Trophoblast cell (in vitro differentiated cells and primary cell): Measurements from ENCODE around the gene TRIM50.

Experiments used
- DNase-seq, 2 donors: peaks; one replicate each; pipeline ENCODE4 v3.0.0-alpha.2; 2016
- H2AFZ ChIP-seq: 2 replicates; pipeline ENCODE4 v1.6.1; 2013; ENCODE audit warnings: low read length, moderate library complexity, mild to moderate bottlenecking; ENCODE audit not compliant: insufficient read depth, poor library complexity
- H2AK5ac ChIP-seq: 2 replicates; pipeline ENCODE4 v1.6.1; 2013; ENCODE audit warnings: mild to moderate bottlenecking, low read length
- H2BK120ac ChIP-seq: 2 replicates; pipeline ENCODE4 v1.6.1; 2013; ENCODE audit warnings: low read length, mild to moderate bottlenecking, moderate library complexity; ENCODE audit not compliant: insufficient read depth, poor library complexity
- H2BK12ac ChIP-seq: 2 replicates; pipeline ENCODE4 v1.6.1; 2013; ENCODE audit warnings: mild to moderate bottlenecking, low read length, moderate library complexity
- H2BK5ac ChIP-seq: 2 replicates; pipeline ENCODE4 v1.6.1; 2013; ENCODE audit warnings: low read length, low read depth, moderate library complexity, mild to moderate bottlenecking; ENCODE audit not compliant: poor library complexity
- H3K14ac ChIP-seq: 2 replicates; pipeline ENCODE4 v1.6.1; 2013; ENCODE audit warnings: mild to moderate bottlenecking, low read length
- H3K18ac ChIP-seq: 2 replicates; pipeline ENCODE4 v1.6.1; 2013; ENCODE audit warnings: mild to moderate bottlenecking, low read length
- H3K23ac ChIP-seq: 2 replicates; pipeline ENCODE4 v1.6.1; 2013; ENCODE audit warnings: low read length
- H3K27ac ChIP-seq: 2 replicates; pipeline ENCODE4 v1.5.1; 2013; ENCODE audit warnings: low read depth, mild to moderate bottlenecking, inconsistent platforms, low read length, moderate library complexity
- H3K27me3 ChIP-seq: 2 replicates; pipeline ENCODE4 v1.6.1; 2013; ENCODE audit warnings: inconsistent platforms, mild to moderate bottlenecking, low read length, moderate library complexity; ENCODE audit not compliant: insufficient read depth
- H3K36me3 ChIP-seq, 2 experiments: 1 replicate in 1 of 2; 2 replicates in 1 of 2; pipeline ENCODE4 v1.6.1; 2013; ENCODE audit warnings: low read length in 2 of 2, mild to moderate bottlenecking in 2 of 2, moderate library complexity in 1 of 2; ENCODE audit not compliant: insufficient read depth in 2 of 2, control insufficient read depth in 1 of 2
- H3K4ac ChIP-seq: 2 replicates; pipeline ENCODE4 v1.6.1; 2013; ENCODE audit warnings: low read depth, mild to moderate bottlenecking, low read length, moderate library complexity
- H3K4me1 ChIP-seq, 2 experiments: 1 replicate in 1 of 2; 2 replicates in 1 of 2; pipeline ENCODE4 v1.6.1; 2013; ENCODE audit warnings: low read length in 2 of 2, mild to moderate bottlenecking in 2 of 2, moderate library complexity in 1 of 2; ENCODE audit not compliant: insufficient read depth in 2 of 2, control insufficient read depth in 1 of 2
- H3K4me2 ChIP-seq: 2 replicates; pipeline ENCODE4 v1.6.1; 2013; ENCODE audit warnings: inconsistent platforms, mild to moderate bottlenecking, low read length, moderate library complexity
- H3K4me3 ChIP-seq: 2 replicates; pipeline ENCODE4 v1.5.1; 2013; ENCODE audit warnings: mild to moderate bottlenecking, low read depth, low read length, inconsistent platforms
- H3K79me1 ChIP-seq: one replicate; pipeline ENCODE4 v1.6.1; 2013; ENCODE audit warnings: low read length
- H3K79me2 ChIP-seq: 2 replicates; pipeline ENCODE4 v1.6.1; 2013; ENCODE audit warnings: low read length, mild to moderate bottlenecking; ENCODE audit not compliant: control insufficient read depth, insufficient read depth, poor library complexity
- H3K9ac ChIP-seq: 2 replicates; pipeline ENCODE4 v1.6.1; 2013; ENCODE audit warnings: mild to moderate bottlenecking, low read length
- H3K9me3 ChIP-seq: 2 replicates; pipeline ENCODE4 v1.6.1; 2013; ENCODE audit warnings: low read depth, mild to moderate bottlenecking, control low read depth, inconsistent platforms, low read length; ENCODE audit not compliant: insufficient read depth
- H4K12ac ChIP-seq: 2 replicates; pipeline ENCODE4 v1.6.1; 2013; ENCODE audit warnings: low read depth, mild to moderate bottlenecking, low read length, moderate library complexity
- H4K8ac ChIP-seq: 2 replicates; pipeline ENCODE4 v1.6.1; 2013; ENCODE audit warnings: low read depth, mild to moderate bottlenecking, low read length, moderate library complexity
- H4K91ac ChIP-seq: one replicate; pipeline ENCODE4 v1.6.1; 2013; ENCODE audit warnings: low read depth, mild to moderate bottlenecking, low read length, moderate library complexity
- WGBS: extraction: QIAGEN DNeasy Blood & Tissue Kit; methylation state at CpG from one replicate; pipeline ENCODE4 v1.1.7; 2013; ENCODE audit warnings: missing lambda C conversion rate; ENCODE audit not compliant: insufficient read length, insufficient coverage; ENCODE audit errors: extremely low coverage; 5-methylcytosine and 5-hydroxymethylcytosine counted together

TRIM50 gene

GRCh38 chr7:73350306-73351068 is 22.6 kb upstream of the TRIM50 start:
- no CpG with 5 or more reads among the region's 12 CpGs for WGBS
- no peak overlapping the region for H3K27ac ChIP-seq
- no peak overlapping the region for H2BK5ac ChIP-seq

GRCh38 chr7:73349763-73350162 is 21.9 kb upstream of the TRIM50 start:
- Histone ChIP-seq H2BK120ac (no peak overlapping the region), H3K4me1 (no peaks in the 10 kb centered on the region), H3K9ac (no peak overlapping the region), H4K91ac (no peak overlapping the region), H4K12ac (no peak overlapping the region), H4K8ac (no peak overlapping the region), H3K23ac (no peak overlapping the region), H2BK12ac (no peak overlapping the region), H2AFZ (no peak overlapping the region), H3K14ac (no peak overlapping the region), H3K4me2 (no peak overlapping the region), H3K18ac (no peak overlapping the region), H3K9me3 (peaks cover 2% of the 10 kb centered on the region), H3K27ac (no peak overlapping the region), H3K79me2 (no peaks in the 10 kb centered on the region), H3K79me1 (no peaks in the 10 kb centered on the region), H2BK5ac (no peak overlapping the region), H2AK5ac (no peak overlapping the region), H3K4ac (no peak overlapping the region), H3K36me3 (no peaks in the 10 kb centered on the region), H3K27me3 (no peaks in the 10 kb centered on the region), H3K4me3 (no peak overlapping the region)
- no CpG with 5 or more reads among the region's 6 CpGs for WGBS
- DNase-seq: no peak

More at GRCh38 chr7:73350306-73351068, 22.6 kb upstream of the TRIM50 start:
- Histone ChIP-seq H2BK12ac (no peak overlapping the region), H3K9ac (no peak overlapping the region), H3K79me2 (no peaks in the 10 kb centered on the region), H3K14ac (no peak overlapping the region), H3K18ac (no peak overlapping the region), H3K4me3 (no peak overlapping the region), H3K4ac (no peak overlapping the region), H3K4me1 (no peaks in the 10 kb centered on the region), H2AFZ (no peak overlapping the region), H3K36me3 (no peaks in the 10 kb centered on the region), H3K4me2 (no peak overlapping the region), H4K8ac (no peak overlapping the region), H3K9me3 (peaks cover 2% of the 10 kb centered on the region), H4K12ac (no peak overlapping the region), H3K27me3 (no peaks in the 10 kb centered on the region), H4K91ac (no peak overlapping the region), H3K23ac (no peak overlapping the region), H3K79me1 (no peaks in the 10 kb centered on the region), H2AK5ac (no peak overlapping the region), H2BK120ac (no peak overlapping the region)
- no peak for DNase-seq

DNA sequence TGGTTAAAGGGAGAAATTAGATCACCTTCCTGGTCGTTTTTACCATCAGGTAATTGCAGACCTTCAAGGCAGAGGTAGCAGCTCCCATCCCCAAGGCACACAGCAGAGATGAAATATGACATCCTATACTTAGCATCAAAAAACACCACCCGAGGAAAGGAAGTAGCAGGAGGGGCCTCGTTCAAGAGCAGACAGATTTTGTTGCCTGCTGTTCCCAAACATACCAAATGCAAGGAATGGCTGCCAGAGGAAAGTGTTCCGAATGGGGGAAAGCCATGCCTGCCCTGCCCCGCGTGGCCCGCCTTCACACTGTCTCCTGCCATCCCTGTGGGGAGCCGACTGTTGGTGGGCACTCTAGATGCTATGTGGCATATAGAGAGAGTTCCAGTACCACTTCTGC is 18.1 kb upstream of the TRIM50 start:
- H3K4ac ChIP-seq: no peak overlapping the region
- H3K4me2 ChIP-seq: no peak overlapping the region
- no peak overlapping the region for H3K18ac ChIP-seq
- no peaks in the 10 kb centered on the region for H3K9me3 ChIP-seq
- no peak overlapping the region for H4K8ac ChIP-seq
- no peak for DNase-seq
- WGBS: no CpG with 5 or more reads among the region's 8 CpGs
- no peak overlapping the region for H2BK120ac ChIP-seq
- no peak overlapping the region for H3K14ac ChIP-seq
- H3K4me1 ChIP-seq: peaks cover 4 to 5% of the 10 kb centered on the region in 2 experiments
- no peak overlapping the region for H3K4me3 ChIP-seq
- no peak overlapping the region for H4K91ac ChIP-seq
- H2AFZ ChIP-seq: no peak overlapping the region
- no peaks in the 10 kb centered on the region for H3K27me3 ChIP-seq
- no peak overlapping the region for H2BK5ac ChIP-seq
- no peak overlapping the region for H3K27ac ChIP-seq
- no peak overlapping the region for H4K12ac ChIP-seq
- no peaks in the 10 kb centered on the region for H3K36me3 ChIP-seq
- H3K23ac ChIP-seq: no peak overlapping the region
- no peak overlapping the region for H3K9ac ChIP-seq
- H3K79me2 ChIP-seq: no peaks in the 10 kb centered on the region
- no peak overlapping the region for H2AK5ac ChIP-seq
- H2BK12ac ChIP-seq: no peak overlapping the region
- H3K79me1 ChIP-seq: no peaks in the 10 kb centered on the region

GRCh38 chr7:73345538-73345937 is 17.7 kb upstream of the TRIM50 start:
- no peak overlapping the region for H3K9ac ChIP-seq
- DNase-seq: no peak
- no peak overlapping the region for H2BK12ac ChIP-seq
- H3K4ac ChIP-seq: no peak overlapping the region
- H2BK5ac ChIP-seq: no peak overlapping the region
- H2AFZ ChIP-seq: no peak overlapping the region
- no peaks in the 10 kb centered on the region for H3K36me3 ChIP-seq
- H4K91ac ChIP-seq: no peak overlapping the region
- no peak overlapping the region for H2AK5ac ChIP-seq
- H3K9me3 ChIP-seq: no peaks in the 10 kb centered on the region
- no peak overlapping the region for H3K27ac ChIP-seq
- no peak overlapping the region for H3K4me2 ChIP-seq
- H3K23ac ChIP-seq: no peak overlapping the region
- no peak overlapping the region for H4K8ac ChIP-seq
- no peak overlapping the region for H3K18ac ChIP-seq
- no peaks in the 10 kb centered on the region for H3K79me2 ChIP-seq
- no peak overlapping the region for H4K12ac ChIP-seq
- no peak overlapping the region for H3K14ac ChIP-seq
- H3K27me3 ChIP-seq: no peaks in the 10 kb centered on the region
- H3K4me1 ChIP-seq: peaks cover 4 to 5% of the 10 kb centered on the region in 2 experiments
- WGBS: no CpG with 5 or more reads among the region's 4 CpGs
- H2BK120ac ChIP-seq: no peak overlapping the region
- H3K79me1 ChIP-seq: no peaks in the 10 kb centered on the region
- no peak overlapping the region for H3K4me3 ChIP-seq
